GM12878 (cell line): Measurements from ENCODE around the gene HAVCR1. TPM values are rescaled to one million over a fixed set of nuclear protein-coding genes. Genes with fewer than 3 reads are reported as not detected.

Experiments
- ATAC-seq: fragments of 200-7000 bp; cut with Tn5 transposase; 3 replicates; pipeline ENCODE4 v1.9.1; 2020; ENCODE audit warnings: mild to moderate bottlenecking, moderate library complexity
- BruUV-seq: library from RNA; stranded (reverse); fragments of 400-500 nt; replicated peaks from 2 replicates; lab custom pipeline; 2021; lab: Mats Ljungman, UMichigan
- CTCF ChIA-PET: fragments of 300-600 bp; sonication (Branson Sonifier 250); formaldehyde crosslinking; extraction: SDS; loops from one replicate; lab custom pipeline; 2021; ENCODE audit warnings: inconsistent platforms; lab: Yijun Ruan, JAX
- POLR2A ChIA-PET: fragments of 350-600 bp; formaldehyde crosslinking; extraction: SDS; loops from one replicate; lab custom pipeline; 2021; ENCODE audit warnings: inconsistent platforms; lab: Charles Lee
- RAD21 ChIA-PET: fragments of 300-600 bp; sonication (Branson Sonifier 250); formaldehyde crosslinking; loops from one replicate; lab custom pipeline; 2023; ENCODE audit warnings: antibody characterized with exemption; ENCODE audit not compliant: unreplicated experiment; lab: Charles Lee
- SMC1A ChIA-PET: fragments of 300-600 bp; sonication (Branson Sonifier 250); formaldehyde crosslinking; loops from one replicate; lab custom pipeline; 2023; ENCODE audit not compliant: unreplicated experiment, uncharacterized antibody; lab: Charles Lee
- DNase-seq: peaks from one replicate; pipeline ENCODE4 v3.0.0-alpha.2; 2011; ENCODE audit warnings: low read depth, low spot score
- FAIRE-seq: peaks from 3 replicates; lab custom pipeline; 2011; peaks lifted over from hg19 to GRCh38; lab: Jason Lieb, UNC
- H2AFZ ChIP-seq: 2 replicates; pipeline ENCODE4 v1.6.0; 2011; ENCODE audit warnings: low read depth, low read length, control low read depth; ENCODE audit not compliant: control insufficient read depth
- H3K27ac ChIP-seq: 2 replicates; pipeline ENCODE4 v1.5.1; 2011; ENCODE audit warnings: control low read depth; ENCODE audit not compliant: control insufficient read depth, insufficient read depth
- H3K27me3 ChIP-seq, 2 experiments: replicated peaks in 1 of 2; 2 replicates each; pipeline versions ENCODE4 v1.6.0 to v1.6.1; 2011; ENCODE audit warnings: low read length in 1 of 2; ENCODE audit not compliant: control insufficient read depth in 2 of 2, insufficient read depth in 2 of 2
- H3K36me3 ChIP-seq, 2 experiments: 2 replicates each; pipeline ENCODE4 v1.5.1; 2011; ENCODE audit warnings: low read length in 1 of 2; ENCODE audit not compliant: control insufficient read depth in 2 of 2, insufficient read depth in 2 of 2
- H3K4me1 ChIP-seq: 2 replicates; pipeline ENCODE4 v1.6.1; 2011; ENCODE audit warnings: mild to moderate bottlenecking, low read length, moderate library complexity, mixed read lengths; ENCODE audit not compliant: control insufficient read depth, insufficient read depth
- H3K4me2 ChIP-seq: 2 replicates; pipeline ENCODE4 v1.6.0; 2011; ENCODE audit warnings: control low read depth; ENCODE audit not compliant: control insufficient read depth, insufficient read depth
- H3K4me3 ChIP-seq: fragments of 200-600 bp; sonication (generic); 2 replicates; pipeline ENCODE4 v1.5.1; 2016
- H3K79me2 ChIP-seq: 2 replicates; pipeline ENCODE4 v1.6.0; 2011; ENCODE audit warnings: low read length; ENCODE audit not compliant: control insufficient read depth, insufficient read depth
- H3K9ac ChIP-seq: 2 replicates; pipeline ENCODE4 v1.8.0; 2011; ENCODE audit warnings: low read length, control low read depth, mixed read lengths; ENCODE audit not compliant: control insufficient read depth, insufficient read depth
- H3K9me3 ChIP-seq: replicated peaks from 3 replicates; pipeline ENCODE4 v1.5.1; 2011; ENCODE audit warnings: mild to moderate bottlenecking, low read length; ENCODE audit not compliant: control insufficient read depth, insufficient read depth
- H4K20me1 ChIP-seq: 2 replicates; pipeline ENCODE4 v1.6.0; 2011; ENCODE audit not compliant: control insufficient read depth, insufficient read depth
- BCL11A ChIP-seq: IDR thresholded peaks from 2 replicates; pipeline ENCODE4 v1.6.1; 2011; ENCODE audit warnings: low read depth, low read length
- GABPA ChIP-seq: IDR thresholded peaks from 2 replicates; pipeline ENCODE4 v1.6.1; 2014; ENCODE audit warnings: antibody characterized with exemption, low read depth, mild to moderate bottlenecking, inconsistent platforms
- IKZF2 ChIP-seq, 2 experiments: fragments of 450-650 bp; IDR thresholded peaks; 2 replicates each; pipeline ENCODE4 v1.6.1; 2017; ENCODE audit warnings: mild to moderate bottlenecking in 2 of 2, moderate library complexity in 2 of 2
- MEF2B ChIP-seq: fragments of 450-650 bp; IDR thresholded peaks from 2 replicates; pipeline ENCODE4 v1.6.1; 2018; ENCODE audit warnings: mild to moderate bottlenecking, moderate library complexity; ENCODE audit not compliant: partially characterized antibody, poor library complexity, severe bottlenecking
- POLR2A ChIP-seq: IDR thresholded peaks from 2 replicates; pipeline ENCODE4 v1.6.1; 2011; ENCODE audit warnings: low read depth, mild to moderate bottlenecking, low read length
- RB1 ChIP-seq: fragments of 450-650 bp; formaldehyde crosslinking; IDR thresholded peaks from 2 replicates; pipeline ENCODE4 v1.6.1; 2017; ENCODE audit warnings: mild to moderate bottlenecking, borderline replicate concordance
- RUNX3 ChIP-seq: IDR thresholded peaks from 2 replicates; pipeline ENCODE4 v1.6.1; 2012; ENCODE audit warnings: low read length, inconsistent platforms
- TARDBP ChIP-seq: IDR thresholded peaks from 2 replicates; pipeline ENCODE4 v1.6.1; 2016; ENCODE audit warnings: borderline replicate concordance
- ZNF207 ChIP-seq: fragments of 450-650 bp; IDR thresholded peaks from 2 replicates; pipeline ENCODE4 v1.6.1; 2014; ENCODE audit warnings: antibody characterized with exemption, mild to moderate bottlenecking, borderline replicate concordance
- WGBS: methylation state at CpG from one replicate; pipeline ENCODE4 v1.1.6; 2016; ENCODE audit warnings: low lambda C conversion rate; ENCODE audit not compliant: insufficient replicate concordance, insufficient coverage; ENCODE audit errors: missing lambda C conversion rate; 5-methylcytosine and 5-hydroxymethylcytosine counted together
- in situ Hi-C: fragments of 300-500 bp; cut with MboI; formaldehyde crosslinking; loops from 9 replicates; pipeline ENCODE4 v1.14.3; 2018; ENCODE audit warnings: mixed read lengths
- intact Hi-C: fragments of 100-400 bp; cut with micrococcal nuclease; formaldehyde crosslinking; loops from one replicate; pipeline ENCODE4 v1.14.2; 2022; ENCODE audit not compliant: unreplicated experiment
- polyA plus RNA-seq, 11 experiments: library from polyadenylated mRNA; depleted of rRNA in 4 of 11; unstranded in 6 of 11; stranded (reverse) in 5 of 11; fragments of >200 nt; fragmentation: Nextera tagmentation in 4 of 11; fragmentation: Illumina TruSeq in 1 of 11; extraction: Ambion mirVana in 4 of 11; extraction: Trizol in 1 of 11; gene quantifications; 1 replicate in 1 of 11; 2 replicates in 10 of 11; pipeline versions ENCODE4 v1.2.1 to v1.2.3, GENCODE V29; 2011 to 2016; ENCODE audit warnings: inconsistent platforms in 2 of 11, missing spikeins in 2 of 11, low read depth in 1 of 11
- total RNA-seq, 4 experiments: library from RNA; depleted of rRNA in 3 of 4; stranded (reverse); fragments of >200 nt in 3 of 4; fragmentation: Illumina TruSeq in 1 of 4; extraction: Trizol in 1 of 4; gene quantifications; 2 replicates each; pipeline versions ENCODE4 v1.2.1 to v1.2.3, GENCODE V29; 2013 to 2021
- TF ChIP-seq, protein P1 (sequence below): IDR thresholded peaks from 2 replicates; pipeline ENCODE4 v1.6.1; 2012; ENCODE audit warnings: low read depth, low read length, improper control_type of control experiment

Gene HAVCR1
- total and polyA plus RNA-seq, 10 of the 15 experiments (the other 5 are each of a cell fraction or from before 2014, with no cell fraction given): 0.08 to 0.45 TPM; not detected in 8

DNA sequence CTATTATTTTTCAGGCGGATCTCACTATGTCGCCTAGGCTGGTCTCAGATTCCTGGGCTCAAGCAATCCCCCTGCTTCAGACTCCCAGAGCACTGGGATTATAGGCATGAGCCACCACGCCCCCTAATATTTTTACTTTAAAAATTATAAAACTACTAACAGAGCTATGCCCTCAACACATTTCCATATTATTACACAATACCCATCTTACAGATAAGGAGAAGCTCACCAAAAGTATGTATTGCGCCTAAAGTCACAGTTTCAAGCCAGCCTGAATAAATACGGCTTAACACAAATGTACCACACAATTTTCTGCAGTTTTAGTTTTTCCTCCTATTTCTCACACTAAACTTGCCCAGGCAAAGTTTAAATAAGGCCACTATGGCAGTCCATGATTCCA, 9.9 kb upstream of the HAVCR1 start:
- Histone ChIP-seq H3K9ac (no peak overlapping the region), H4K20me1 (no peaks in the 10 kb centered on the region), H2AFZ (no peak overlapping the region), H3K27me3 (no peaks in the 10 kb centered on the region), H3K36me3 (no peaks in the 10 kb centered on the region), H3K79me2 (no peaks in the 10 kb centered on the region), H3K9me3 (no peaks in the 10 kb centered on the region), H3K27ac (no peak overlapping the region), H3K4me2 (no peak overlapping the region), H3K4me1 (no peaks in the 10 kb centered on the region), H3K4me3 (no peak overlapping the region)
- 79% methylated on average over 5 of the region's 5 CpGs for WGBS
- intact Hi-C loops (no loop called here), in situ Hi-C loops (no loop called here)
- FAIRE-seq (no peak), ATAC-seq (no peak), DNase-seq (no peak)
- ChIA-PET POLR2A (no interaction called here), SMC1A (interaction anchor here (0.9 kb wide), 1 partner anchor 74 kb away, joined by 3 read pairs; the partner anchor contains the start of gene MED7), RAD21 (no interaction called here), CTCF (no interaction called here)
- TF ChIP-seq IKZF2 (IDR thresholded peaks at IDR 0.05) (no peak), RUNX3 (no peak), POLR2A (no peak), TARDBP (no peak), GABPA (no peak), RB1 (no peak), MEF2B (no peak), ZNF207 (no peak), BCL11A (no peak)
- TF ChIP-seq, protein P1, sequence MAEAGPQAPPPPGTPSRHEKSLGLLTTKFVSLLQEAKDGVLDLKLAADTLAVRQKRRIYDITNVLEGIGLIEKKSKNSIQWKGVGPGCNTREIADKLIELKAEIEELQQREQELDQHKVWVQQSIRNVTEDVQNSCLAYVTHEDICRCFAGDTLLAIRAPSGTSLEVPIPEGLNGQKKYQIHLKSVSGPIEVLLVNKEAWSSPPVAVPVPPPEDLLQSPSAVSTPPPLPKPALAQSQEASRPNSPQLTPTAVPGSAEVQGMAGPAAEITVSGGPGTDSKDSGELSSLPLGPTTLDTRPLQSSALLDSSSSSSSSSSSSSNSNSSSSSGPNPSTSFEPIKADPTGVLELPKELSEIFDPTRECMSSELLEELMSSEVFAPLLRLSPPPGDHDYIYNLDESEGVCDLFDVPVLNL: no peak
- no TSS peak for BruUV-seq
